ENCODE data around the gene PLPP4. TPM values are rescaled to one million over a fixed set of nuclear protein-coding genes. Genes with fewer than 3 reads are reported as not detected.

Gene PLPP4
- total RNA-seq, 8 experiments from 2014 or later = 0.23 to 11.9 (median 0.62) TPM

GRCh38 chr10:120480848-120481247, 23.8 kb downstream of the PLPP4 start:
- in situ Hi-C loops (cut with MboI; ENCODE audit: low pct_unique_long_range_greater_than_20kb in 2 of 9, low sequenced_read_pairs in 9 of 9, unreplicated experiment in 9 of 9) = no loop called here
- ATAC-seq (replicated peaks in 6 of 8) = no peak
- peaks cover 0 to 5% of the 10 kb centered on the region in 2 donors for H3K4me1 ChIP-seq (replicated peaks in 1 of 2)
- WGBS, 10 experiments = 71% methylated on average over 1 of the region's 1 CpG; no CpG with 5 or more reads in 9 of the 10 experiments
- no peak overlapping the region for H3K4me3 ChIP-seq
- no peak overlapping the region for H3K27ac ChIP-seq

DNA sequence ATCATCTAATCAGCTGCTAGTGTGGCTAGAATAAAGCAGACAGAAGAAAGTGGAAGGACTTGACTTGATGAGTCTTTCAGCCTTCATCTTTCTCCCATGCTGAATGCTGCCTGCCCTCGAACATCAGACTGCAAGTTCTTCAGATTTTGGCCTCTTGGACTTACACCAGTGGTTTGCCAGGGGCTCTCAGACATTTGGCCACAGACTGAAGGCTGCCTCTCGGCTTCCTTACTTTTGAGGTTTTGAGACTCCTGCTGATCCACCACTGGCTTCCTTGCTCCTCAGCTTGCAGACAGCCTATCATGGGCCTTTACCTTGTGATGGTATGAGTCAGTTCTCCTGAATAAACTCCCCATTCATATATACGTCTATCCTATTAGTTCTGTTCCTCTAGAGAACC, 26.0 kb downstream of the PLPP4 start:
- no peak overlapping the region for H3K4me3 ChIP-seq
- 42 to 100% (median 62%) methylated on average over 1 to 2 of the region's 3 CpGs; no CpG with 5 or more reads in 4 of the 10 experiments for WGBS, 10 experiments
- H3K4me1 ChIP-seq (replicated peaks in 1 of 2) = no peaks in the 10 kb centered on the region
- ATAC-seq (replicated peaks in 6 of 8) = no peak
- in situ Hi-C loops (cut with MboI; ENCODE audit: low pct_unique_long_range_greater_than_20kb in 2 of 9, low sequenced_read_pairs in 9 of 9, unreplicated experiment in 9 of 9) = no loop called here
- H3K27ac ChIP-seq = no peak overlapping the region

DNA sequence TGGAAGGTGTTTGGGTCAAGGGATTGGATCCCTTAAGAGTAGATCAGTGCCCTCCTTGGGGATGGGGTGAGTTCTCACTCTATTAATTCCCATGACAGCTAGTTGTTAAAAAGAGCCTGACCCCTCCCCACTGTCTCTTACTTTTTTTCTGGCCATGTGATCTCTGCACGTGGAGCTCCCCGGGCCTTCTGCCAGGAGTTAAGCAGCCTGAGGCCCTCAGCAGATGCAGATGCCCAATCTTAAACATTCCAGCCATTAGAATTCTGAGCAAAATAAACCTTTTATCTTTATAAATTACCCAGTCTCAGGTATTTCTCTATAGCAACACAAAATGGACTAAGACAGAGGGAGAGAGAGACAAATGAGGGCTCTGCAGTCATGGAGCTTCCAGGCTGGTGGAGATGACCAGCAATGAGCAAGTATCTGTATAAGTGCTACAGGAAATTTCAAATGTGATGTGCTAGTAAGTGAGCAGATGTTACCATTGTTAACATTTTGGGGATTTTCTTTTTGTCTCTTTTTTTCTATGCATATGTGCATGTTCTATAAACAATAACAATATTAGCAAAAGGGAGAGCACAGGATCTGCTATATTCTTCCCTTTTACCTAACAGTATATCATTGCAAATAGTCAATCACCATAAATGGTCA, 26.7 kb downstream of the PLPP4 start:
- WGBS, 10 experiments = 0 to 75% (median 55%) methylated on average over 1 to 2 of the region's 2 CpGs; no CpG with 5 or more reads in 5 of the 10 experiments
- ATAC-seq (replicated peaks in 6 of 8) = peak in 3 of 8 experiments; percentile 58 to 68 (median 60)
- Histone ChIP-seq H3K4me3 (no peak overlapping the region), H3K4me1 (replicated peaks in 1 of 2) (no peaks in the 10 kb centered on the region), H3K27ac (no peak overlapping the region)
- in situ Hi-C loops (cut with MboI; ENCODE audit: low pct_unique_long_range_greater_than_20kb in 2 of 9, low sequenced_read_pairs in 9 of 9, unreplicated experiment in 9 of 9) = no loop called here

- WGBS, 10 experiments = 40 to 100% (median 82%) methylated on average over 1 to 6 of the region's 8 CpGs
- Histone ChIP-seq H3K4me3 (no peak overlapping the region), H3K27ac (no peak overlapping the region), H3K4me1 (replicated peaks in 1 of 2) (no peaks in the 10 kb centered on the region)
- no peak for ATAC-seq (replicated peaks in 6 of 8)
- in situ Hi-C loops (cut with MboI; ENCODE audit: low pct_unique_long_range_greater_than_20kb in 2 of 9, low sequenced_read_pairs in 9 of 9, unreplicated experiment in 9 of 9) = no loop called here
These were observed 28.9 kb downstream of the PLPP4 start for GRCh38 chr10:120485946-120486345.

- in situ Hi-C loops (cut with MboI; ENCODE audit: low pct_unique_long_range_greater_than_20kb in 2 of 9, low sequenced_read_pairs in 9 of 9, unreplicated experiment in 9 of 9) = no loop called here
- ATAC-seq (replicated peaks in 6 of 8) = no peak
- WGBS, 10 experiments = 14 to 90% (median 71%) methylated on average over 1 to 5 of the region's 6 CpGs; no CpG with 5 or more reads in 1 of the 10 experiments
- no peak overlapping the region for H3K27ac ChIP-seq
- H3K4me3 ChIP-seq = no peak overlapping the region
- H3K4me1 ChIP-seq (replicated peaks in 1 of 2) = no peaks in the 10 kb centered on the region
These were observed 29.7 kb downstream of the PLPP4 start for GRCh38 chr10:120486671-120487205.

- no peak for ATAC-seq (replicated peaks in 6 of 8)
- no peak overlapping the region for H3K4me3 ChIP-seq
- in situ Hi-C loops (cut with MboI; ENCODE audit: low pct_unique_long_range_greater_than_20kb in 2 of 9, low sequenced_read_pairs in 9 of 9, unreplicated experiment in 9 of 9) = no loop called here
- no peak overlapping the region for H3K27ac ChIP-seq
- WGBS, 10 experiments = 20 to 60% (median 51%) methylated on average over 1 of the region's 1 CpG; no CpG with 5 or more reads in 6 of the 10 experiments
- H3K4me1 ChIP-seq (replicated peaks in 1 of 2) = no peaks in the 10 kb centered on the region
These were observed 33.3 kb downstream of the PLPP4 start for GRCh38 chr10:120490288-120490687.

DNA sequence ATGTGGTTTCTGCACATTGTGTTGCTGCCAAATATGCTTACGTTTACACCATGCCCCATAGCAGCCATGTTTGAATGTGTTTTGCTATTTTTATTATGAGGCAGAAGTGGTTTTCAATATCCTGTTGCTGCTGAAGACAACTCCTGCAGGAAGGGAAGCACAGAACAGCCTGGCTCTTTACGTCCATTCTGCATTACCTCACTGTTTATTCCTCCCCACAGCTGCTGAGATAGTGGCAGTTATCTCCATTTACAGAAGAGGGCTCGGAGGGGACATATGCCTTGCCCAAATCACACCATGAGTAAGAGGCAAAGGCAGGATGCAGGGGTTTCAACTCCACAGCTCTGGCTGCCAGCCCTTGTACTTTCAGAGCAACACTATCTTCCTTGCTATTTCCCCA, 35.3 kb downstream of the PLPP4 start:
- 20 to 93% (median 77%) methylated on average over 1 to 3 of the region's 3 CpGs; no CpG with 5 or more reads in 4 of the 10 experiments for WGBS, 10 experiments
- no peak for ATAC-seq (replicated peaks in 6 of 8)
- in situ Hi-C loops (cut with MboI; ENCODE audit: low pct_unique_long_range_greater_than_20kb in 2 of 9, low sequenced_read_pairs in 9 of 9, unreplicated experiment in 9 of 9) = no loop called here
- H3K27ac ChIP-seq = no peak overlapping the region
- H3K4me3 ChIP-seq = no peak overlapping the region
- peaks cover 0 to 4% of the 10 kb centered on the region in 2 donors for H3K4me1 ChIP-seq (replicated peaks in 1 of 2)

GRCh38 chr10:120493411-120494312, 36.6 kb downstream of the PLPP4 start:
- whole genome bisulfite sequencing, 10 experiments = 0 to 100% (median 73%) methylated on average over 1 to 9 of the region's 11 CpGs
- no peak overlapping the region for H3K4me3 ChIP-seq
- peak in 3 of 8 experiments; percentile 47 to 77 (median 74) for ATAC-seq (replicated peaks in 6 of 8)
- in situ Hi-C loops (cut with MboI; ENCODE audit: low pct_unique_long_range_greater_than_20kb in 2 of 9, low sequenced_read_pairs in 9 of 9, unreplicated experiment in 9 of 9) = no loop called here
- no peak overlapping the region for H3K27ac ChIP-seq
- H3K4me1 ChIP-seq (replicated peaks in 1 of 2) = peaks cover 0 to 4% of the 10 kb centered on the region in 2 donors

GRCh38 chr10:120494313-120494710, 37.3 kb downstream of the PLPP4 start:
- ATAC-seq (replicated peaks in 6 of 8) = no peak

GRCh38 chr10:120495226-120496009, 38.4 kb downstream of the PLPP4 start:
- WGBS, 10 experiments = 10 to 50% (median 30%) methylated on average over 2 to 5 of the region's 5 CpGs; no CpG with 5 or more reads in 3 of the 10 experiments
- ATAC-seq (replicated peaks in 6 of 8) = peak in 7 of 8 experiments; percentile 21 to 91 (median 60)
- no peak overlapping the region for H3K4me3 ChIP-seq
- peaks cover 0 to 12% of the 10 kb centered on the region in 2 donors for H3K4me1 ChIP-seq (replicated peaks in 1 of 2)
- no peak overlapping the region for H3K27ac ChIP-seq
- in situ Hi-C loops (cut with MboI; ENCODE audit: low pct_unique_long_range_greater_than_20kb in 2 of 9, low sequenced_read_pairs in 9 of 9, unreplicated experiment in 9 of 9) = no loop called here

More at GRCh38 chr10:120494313-120494710, 37.3 kb downstream of the PLPP4 start:
- Histone ChIP-seq H3K27ac (no peak overlapping the region), H3K4me3 (no peak overlapping the region), H3K4me1 (replicated peaks in 1 of 2) (peaks cover 0 to 4% of the 10 kb centered on the region in 2 donors)
- in situ Hi-C loops (cut with MboI; ENCODE audit: low pct_unique_long_range_greater_than_20kb in 2 of 9, low sequenced_read_pairs in 9 of 9, unreplicated experiment in 9 of 9) = no loop called here
- WGBS, 10 experiments = 58 to 100% (median 87%) methylated on average over 1 to 5 of the region's 6 CpGs; no CpG with 5 or more reads in 2 of the 10 experiments

- H3K4me3 ChIP-seq = no peak overlapping the region
- peaks cover 0 to 12% of the 10 kb centered on the region in 2 donors for H3K4me1 ChIP-seq (replicated peaks in 1 of 2)
- WGBS, 10 experiments = 0 to 100% (median 50%) methylated on average over 1 to 2 of the region's 3 CpGs; no CpG with 5 or more reads in 4 of the 10 experiments
- no peak overlapping the region for H3K27ac ChIP-seq
- ATAC-seq (replicated peaks in 6 of 8) = peak in 4 of 8 experiments; percentile 73 to 98 (median 89)
- in situ Hi-C loops (cut with MboI; ENCODE audit: low pct_unique_long_range_greater_than_20kb in 2 of 9, low sequenced_read_pairs in 9 of 9, unreplicated experiment in 9 of 9) = no loop called here
These were observed 42.9 kb downstream of the PLPP4 start for GRCh38 chr10:120499883-120500282.

DNA sequence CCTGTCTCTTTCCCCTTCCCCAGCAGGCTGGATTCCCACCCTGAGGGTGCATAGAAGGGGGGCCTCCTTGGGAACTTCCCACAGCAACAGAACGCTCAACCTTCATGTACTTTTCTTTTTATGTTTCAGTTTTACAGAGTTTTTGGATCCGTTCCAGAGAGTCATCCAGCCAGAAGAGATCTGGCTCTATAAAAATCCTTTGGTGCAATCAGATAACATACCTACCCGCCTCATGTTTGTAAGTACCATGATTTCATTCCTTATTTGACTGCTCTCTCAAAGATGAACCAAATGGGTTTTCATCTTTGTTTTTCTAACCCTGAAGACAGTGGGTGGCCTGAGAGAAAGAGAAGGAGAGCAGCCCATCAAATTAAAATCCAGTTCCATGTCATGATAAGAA, 46.7 kb downstream of the PLPP4 start:
- WGBS, 10 experiments = 67 to 100% (median 87%) methylated on average over 1 to 3 of the region's 3 CpGs; no CpG with 5 or more reads in 2 of the 10 experiments
- H3K4me1 ChIP-seq (replicated peaks in 1 of 2) = peaks cover 0 to 8% of the 10 kb centered on the region in 2 donors
- no peak overlapping the region for H3K4me3 ChIP-seq
- no peak for ATAC-seq (replicated peaks in 6 of 8)
- in situ Hi-C loops (cut with MboI; ENCODE audit: low pct_unique_long_range_greater_than_20kb in 2 of 9, low sequenced_read_pairs in 9 of 9, unreplicated experiment in 9 of 9) = no loop called here
- H3K27ac ChIP-seq = no peak overlapping the region

All from motor neuron (in vitro differentiated cells).